CD4-positive, alpha-beta T cell treated with Interferon alpha-2 for 1 hour (primary cell): Measurements from ENCODE around the gene ELMOD2.
A peak's percentile ranks its signal among the peaks of the same experiment; 100 is the strongest.

Source experiments
- DNase-seq, 2 donors: peaks; one replicate each; pipeline ENCODE4 v3.0.0-alpha.2; 2020 to 2022

ELMOD2 gene

DNA sequence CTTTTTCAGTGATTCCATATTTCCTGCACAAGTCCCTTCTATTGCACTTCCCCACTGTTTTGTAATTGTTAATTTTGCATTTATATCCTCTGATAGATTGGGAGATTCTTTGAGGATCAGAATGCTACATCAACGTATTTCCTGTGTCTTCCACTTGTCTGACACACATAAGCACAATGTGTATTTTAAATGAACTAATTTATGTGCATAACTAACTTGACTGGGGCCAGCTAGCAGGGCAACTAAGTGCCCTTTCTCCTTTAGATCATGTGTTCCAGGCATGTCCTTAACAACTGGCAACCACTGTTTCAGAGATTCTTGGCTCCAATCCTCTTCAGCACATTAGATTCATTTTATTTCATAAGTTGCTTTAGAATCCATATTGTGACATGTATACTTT is 60.5 kb downstream of the ELMOD2 start:
- no peak for DNase-seq

GRCh38 chr4:140595065-140595464 is 71.1 kb downstream of the ELMOD2 start:
- peak in 1 of 2 donors; percentile 3 for DNase-seq

- DNase-seq, result no peak
Measured at GRCh38 chr4:140600408-140600807, 76.4 kb downstream of the ELMOD2 start.

GRCh38 chr4:140602714-140603113 is 78.7 kb downstream of the ELMOD2 start:
- no peak for DNase-seq

DNA sequence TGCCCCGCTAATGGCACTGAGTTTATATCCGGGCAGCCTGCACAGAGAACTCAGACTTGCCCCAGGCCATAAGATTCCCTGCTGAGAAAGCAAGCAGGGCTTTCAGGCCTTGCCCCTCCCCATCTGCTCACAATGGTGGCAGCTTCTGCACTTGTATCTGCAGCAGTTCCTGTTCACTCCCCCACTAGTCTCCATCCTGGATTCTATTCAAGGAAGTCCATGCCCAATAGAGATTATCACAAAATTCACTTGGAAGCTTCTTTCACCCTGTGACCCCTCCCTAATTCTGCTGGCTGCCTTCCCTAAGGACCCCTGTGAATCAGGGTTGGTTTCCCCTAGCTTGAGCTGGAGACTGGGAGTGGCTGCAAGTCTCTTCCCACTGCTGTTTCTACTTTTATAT is 79.3 kb downstream of the ELMOD2 start:
- DNase-seq, result no peak
